ENCODE data around the gene CCDC160. TPM values are rescaled to one million over a fixed set of nuclear protein-coding genes. Genes with fewer than 3 reads are reported as not detected.

Gene CCDC160
- total and polyA plus RNA-seq, 11 donors, result 0.06 TPM; not detected in 10

DNA sequence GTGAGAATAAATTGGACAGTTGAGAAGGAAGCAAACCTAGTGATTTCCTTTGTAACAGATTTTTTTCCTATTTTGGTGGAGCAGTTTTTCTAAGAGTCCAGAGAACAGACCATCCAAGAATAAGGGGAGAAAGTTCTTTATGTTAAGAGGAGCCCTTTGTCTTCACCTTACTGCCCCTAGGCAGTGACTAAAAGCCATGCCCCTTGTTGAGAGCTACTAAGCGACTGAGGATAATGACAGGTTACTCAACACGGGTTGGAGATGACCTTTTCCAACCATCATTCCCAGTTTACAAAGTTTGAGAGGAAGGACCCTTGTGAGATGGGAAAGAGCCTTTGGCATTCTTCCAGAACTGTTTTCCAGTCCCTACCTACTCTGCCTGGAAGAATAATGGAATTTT, 3.2 kb downstream of the CCDC160 start:
- DNase-seq (no peak), ATAC-seq (no peak)
- intact Hi-C loops (cut with DNase I), result no loop called here
- TF ChIP-seq POLR2A (IDR thresholded peaks at IDR 0.05), result no peak
- TF ChIP-seq CTCF (IDR thresholded peaks at IDR 0.05), result no peak
- Histone ChIP-seq H3K4me1 (no peaks in the 10 kb centered on the region), H3K27ac (no peak overlapping the region), H3K36me3 (no peaks in the 10 kb centered on the region), H3K4me3 (no peak overlapping the region), H3K9me3 (no peaks in the 10 kb centered on the region), H3K27me3 (peaks cover 0 to 41% (median 0%) of the 10 kb centered on the region in 9 donors)
- 33 to 66% (median 51%) methylated on average over 2 of the region's 2 CpGs for WGBS, 4 donors

GRCh38 chrX:134241960-134242619, 5.1 kb downstream of the CCDC160 start:
- no peak overlapping the region for H3K4me3 ChIP-seq
- no peaks in the 10 kb centered on the region for H3K4me1 ChIP-seq
- 36 to 86% (median 72%) methylated on average over 1 of the region's 1 CpG for WGBS, 4 donors
- no peak overlapping the region for H3K27ac ChIP-seq
- H3K36me3 ChIP-seq, result no peaks in the 10 kb centered on the region
- peaks cover 0 to 33% (median 0%) of the 10 kb centered on the region in 9 donors for H3K27me3 ChIP-seq
- intact Hi-C loops (cut with DNase I), result no loop called here
- no peaks in the 10 kb centered on the region for H3K9me3 ChIP-seq
- no peak for DNase-seq
- no peak for ATAC-seq
- TF ChIP-seq POLR2A (IDR thresholded peaks at IDR 0.05) (no peak), CTCF (IDR thresholded peaks at IDR 0.05) (no peak)

DNA sequence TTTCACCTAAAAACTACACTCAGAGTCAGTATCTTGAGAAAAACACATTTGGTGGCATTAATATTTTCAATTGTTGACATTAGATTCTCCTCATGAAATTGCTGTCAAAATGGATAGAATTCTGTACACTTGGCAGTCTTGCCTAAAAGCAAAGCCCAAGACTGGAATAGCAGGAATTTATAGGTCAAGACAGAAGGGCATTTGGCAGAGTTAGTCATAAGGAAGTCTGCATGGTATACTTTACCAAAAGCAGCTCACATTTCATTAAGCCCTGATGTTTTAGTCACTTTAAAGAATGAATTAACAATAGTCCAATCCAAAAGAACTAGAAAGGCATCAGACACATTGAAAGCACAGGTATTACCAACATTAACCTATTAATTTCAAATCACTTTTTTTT, 7.1 kb downstream of the CCDC160 start:
- ATAC-seq (no peak), DNase-seq (no peak)
- Histone ChIP-seq H3K4me3 (no peak overlapping the region), H3K4me1 (no peaks in the 10 kb centered on the region), H3K9me3 (no peaks in the 10 kb centered on the region), H3K27me3 (peaks cover 0 to 30% (median 0%) of the 10 kb centered on the region in 9 donors), H3K36me3 (no peaks in the 10 kb centered on the region), H3K27ac (no peak overlapping the region)
- intact Hi-C loops (cut with DNase I), result no loop called here
- no peak for TF ChIP-seq CTCF (IDR thresholded peaks at IDR 0.05)
- no peak for TF ChIP-seq POLR2A (IDR thresholded peaks at IDR 0.05)

- TF ChIP-seq POLR2A (IDR thresholded peaks at IDR 0.05), result no peak
- TF ChIP-seq CTCF (IDR thresholded peaks at IDR 0.05), result no peak
- Histone ChIP-seq H3K4me1 (no peaks in the 10 kb centered on the region), H3K9me3 (no peaks in the 10 kb centered on the region), H3K27ac (no peak overlapping the region), H3K27me3 (peaks cover 0 to 24% (median 0%) of the 10 kb centered on the region in 9 donors), H3K36me3 (no peaks in the 10 kb centered on the region), H3K4me3 (no peak overlapping the region)
- intact Hi-C loops (cut with DNase I), result no loop called here
- 31 to 60% (median 41%) methylated on average over 7 of the region's 7 CpGs for WGBS, 4 donors
- DNase-seq (no peak), ATAC-seq (no peak)
Measured at GRCh38 chrX:134246282-134246681, 9.3 kb downstream of the CCDC160 start.
